HG03558 (cell line): Measurements from ENCODE around the gene PCSK4.

Experiments used
- ATAC-seq: cut with Tn5 transposase; IDR thresholded peaks from one replicate; pipeline ENCODE4 v1.9.1; 2021; ENCODE audit warnings: moderate number of reproducible peaks; ENCODE audit not compliant: unreplicated experiment; ENCODE audit errors: extremely low read depth

PCSK4 gene

GRCh38 chr19:1472231-1473084 lies 17.7 kb downstream of the PCSK4 start:
- no peak for ATAC-seq

GRCh38 chr19:1471515-1472160 lies 18.5 kb downstream of the PCSK4 start:
- no peak for ATAC-seq

GRCh38 chr19:1471010-1471514 lies 19.1 kb downstream of the PCSK4 start:
- ATAC-seq: no peak

- ATAC-seq: no peak
These were observed 19.7 kb downstream of the PCSK4 start for GRCh38 chr19:1470305-1471009.

GRCh38 chr19:1470055-1470304 lies 20.2 kb downstream of the PCSK4 start:
- ATAC-seq: no peak

GRCh38 chr19:1469255-1470054 lies 20.7 kb downstream of the PCSK4 start:
- no peak for ATAC-seq

GRCh38 chr19:1468821-1469254 lies 21.3 kb downstream of the PCSK4 start:
- no peak for ATAC-seq

- ATAC-seq: no peak
These were observed 21.8 kb downstream of the PCSK4 start for GRCh38 chr19:1468274-1468820.

- no peak for ATAC-seq
These were observed 22.5 kb downstream of the PCSK4 start for GRCh38 chr19:1467490-1468273.

GRCh38 chr19:1467215-1467489 lies 23.0 kb downstream of the PCSK4 start:
- ATAC-seq: no peak

- ATAC-seq: no peak
These were observed 23.5 kb downstream of the PCSK4 start for GRCh38 chr19:1466461-1467214.

GRCh38 chr19:1466018-1466460 lies 24.1 kb downstream of the PCSK4 start:
- no peak for ATAC-seq

GRCh38 chr19:1465191-1466016 lies 24.7 kb downstream of the PCSK4 start:
- ATAC-seq: no peak

GRCh38 chr19:1461862-1462261 lies 28.3 kb downstream of the PCSK4 start:
- no peak for ATAC-seq

- ATAC-seq: no peak
These were observed 29.8 kb downstream of the PCSK4 start for GRCh38 chr19:1460033-1460995.

- no peak for ATAC-seq
These were observed 30.7 kb downstream of the PCSK4 start for GRCh38 chr19:1459479-1459878.

- ATAC-seq: no peak
These were observed 32.3 kb downstream of the PCSK4 start for GRCh38 chr19:1457892-1458291.
